HG02852 (cell line): ENCODE data around the gene TM6SF1.
A peak's percentile ranks its signal among the peaks of the same experiment; 100 is the strongest.
"Not testable (repeated sequence)": the region's sequence is repeated elsewhere in the genome, so short reads cannot be mapped to it uniquely, and the experiment has no call there.

Experiments
- ATAC-seq: cut with Tn5 transposase; IDR thresholded peaks from one replicate; pipeline ENCODE4 v1.9.1; 2021; ENCODE audit warnings: mild to moderate bottlenecking, moderate library complexity; ENCODE audit not compliant: unreplicated experiment

The TM6SF1 gene

DNA sequence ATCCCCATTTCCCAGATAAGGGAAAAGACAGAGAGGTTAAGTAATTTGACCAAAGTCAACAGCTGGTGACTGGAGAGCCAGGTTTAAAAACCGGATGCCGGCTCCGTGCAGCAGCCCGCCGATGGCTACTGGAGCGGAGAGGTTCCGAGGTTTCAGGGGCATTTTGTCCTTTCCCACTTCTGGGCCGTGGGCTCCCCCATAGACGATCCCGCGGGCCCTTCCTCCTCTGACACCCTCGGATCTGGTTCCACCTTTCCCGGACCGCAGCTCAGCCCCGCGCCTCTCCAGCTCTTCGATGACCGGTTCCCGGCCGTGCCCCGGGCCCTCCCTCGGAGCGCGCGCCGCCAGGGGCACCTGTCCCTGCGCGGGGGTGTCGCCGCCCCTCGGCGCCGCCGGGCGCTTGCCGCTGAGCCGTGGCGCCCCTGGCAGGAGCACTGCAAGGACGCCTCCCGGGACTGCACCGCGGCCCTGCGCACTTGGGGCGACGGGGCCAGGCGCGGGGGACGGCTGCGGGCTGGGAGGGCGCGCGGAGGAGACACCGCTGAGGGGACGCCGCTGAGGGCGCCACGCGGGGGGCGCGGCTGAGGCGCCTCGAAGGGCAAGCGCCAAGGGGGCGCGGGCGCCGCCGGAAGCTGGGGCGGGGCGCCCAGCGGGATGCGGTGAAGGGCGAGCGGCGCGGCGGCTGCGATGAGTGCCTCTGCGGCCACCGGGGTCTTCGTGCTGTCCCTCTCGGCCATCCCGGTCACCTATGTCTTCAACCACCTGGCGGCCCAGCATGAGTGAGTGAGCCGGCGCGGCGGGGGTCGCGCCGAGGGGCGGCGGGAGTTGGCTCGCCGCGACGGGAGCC, at the start of gene TM6SF1:
Gene TM6SF1 (plus strand): TSS at position 652 of the 847 bp plus-strand sequence. CDS start 36 bp downstream, at position 688.
- peak; percentile 48 for ATAC-seq

DNA sequence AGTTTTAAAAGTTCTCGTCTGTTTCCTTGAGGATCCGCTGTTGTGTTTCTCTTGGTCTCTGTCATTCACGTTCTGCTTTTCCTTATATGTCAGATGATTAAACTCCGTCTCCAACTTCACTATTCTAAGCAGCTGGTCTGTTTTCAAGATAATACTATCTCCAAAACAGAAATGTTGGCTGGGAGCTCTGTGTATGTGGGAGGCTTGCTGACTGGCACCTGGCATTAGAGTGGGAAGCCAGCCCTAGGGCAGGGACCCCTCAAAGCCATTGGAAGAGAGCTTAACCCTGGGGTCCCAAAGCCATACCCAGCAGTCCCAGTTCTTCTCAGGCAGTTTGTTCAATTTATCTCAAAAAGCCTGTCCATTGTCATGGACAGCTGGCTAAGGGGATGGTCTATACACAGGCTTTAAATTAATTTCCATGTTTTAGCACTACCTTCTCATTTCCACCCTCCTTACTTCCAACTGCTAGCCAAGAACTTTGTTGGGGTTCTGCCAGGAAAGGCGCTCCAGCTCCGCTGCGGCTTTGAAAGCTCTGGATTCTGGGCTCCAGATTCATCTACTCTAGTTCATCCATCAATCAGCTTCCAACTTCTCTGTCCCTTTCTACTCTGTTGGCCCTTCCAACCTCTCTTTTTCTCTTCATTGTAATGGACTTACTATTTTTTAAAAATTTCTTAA, 49.6 kb upstream of the TM6SF1 start:
- ATAC-seq: no peak

DNA sequence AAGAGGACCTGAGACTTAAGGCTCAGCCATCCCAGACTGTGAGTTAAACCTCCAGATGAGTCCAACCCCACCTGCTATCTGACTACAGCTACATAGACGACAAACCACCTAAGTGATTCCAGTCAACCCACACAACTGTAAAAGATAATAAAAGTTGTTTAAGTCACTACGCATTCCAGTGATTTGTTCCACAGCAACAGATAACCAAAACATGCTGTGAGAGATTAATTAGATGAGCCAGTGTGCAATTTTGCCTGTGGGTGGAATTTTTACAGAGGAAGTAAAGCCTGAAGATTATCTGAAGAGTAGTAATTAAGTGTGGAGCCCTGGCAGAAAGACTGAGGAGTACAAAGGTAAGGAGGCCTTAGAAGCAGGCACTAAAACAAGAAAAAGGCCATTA, 45.8 kb upstream of the TM6SF1 start:
- ATAC-seq: no peak

DNA sequence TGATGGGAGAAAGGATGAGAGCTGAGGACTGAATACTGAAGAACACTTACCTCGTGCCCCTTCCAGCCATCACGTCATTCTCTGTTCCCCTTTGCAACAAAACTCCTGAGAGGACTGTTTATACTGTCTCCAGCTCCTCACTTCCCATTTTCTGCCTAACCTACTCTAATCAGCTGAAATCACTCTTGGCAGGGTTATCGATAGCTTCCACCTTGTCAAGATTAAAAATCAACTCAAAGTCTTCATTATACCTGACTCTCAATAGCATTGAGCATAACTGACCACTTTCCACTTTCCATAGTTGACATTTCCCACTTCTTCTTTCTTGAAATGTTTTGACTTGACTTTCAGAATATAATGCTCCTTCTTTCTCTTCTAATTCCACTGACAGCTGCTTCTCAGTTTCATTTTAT, 44.7 kb upstream of the TM6SF1 start:
- no peak for ATAC-seq

DNA sequence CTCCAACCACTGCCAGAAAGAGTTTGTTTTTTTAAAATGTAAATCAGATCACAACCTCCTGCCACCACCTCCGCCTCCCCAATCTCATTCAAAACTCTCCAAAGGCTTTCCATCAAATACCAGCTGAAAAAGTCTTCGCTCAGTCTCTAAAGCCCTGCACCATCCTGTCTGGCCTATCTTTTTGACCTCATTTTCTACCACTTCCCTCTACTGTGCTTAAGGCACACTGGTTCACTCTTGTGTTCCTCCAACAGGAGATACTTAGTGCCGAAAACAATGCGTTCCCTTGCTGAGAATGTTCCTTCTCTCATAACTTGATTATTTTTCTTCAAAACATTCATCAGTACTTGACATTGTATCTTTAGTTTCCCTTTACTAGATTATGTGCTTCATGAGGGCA, 43.9 kb upstream of the TM6SF1 start:
- no peak for ATAC-seq

DNA sequence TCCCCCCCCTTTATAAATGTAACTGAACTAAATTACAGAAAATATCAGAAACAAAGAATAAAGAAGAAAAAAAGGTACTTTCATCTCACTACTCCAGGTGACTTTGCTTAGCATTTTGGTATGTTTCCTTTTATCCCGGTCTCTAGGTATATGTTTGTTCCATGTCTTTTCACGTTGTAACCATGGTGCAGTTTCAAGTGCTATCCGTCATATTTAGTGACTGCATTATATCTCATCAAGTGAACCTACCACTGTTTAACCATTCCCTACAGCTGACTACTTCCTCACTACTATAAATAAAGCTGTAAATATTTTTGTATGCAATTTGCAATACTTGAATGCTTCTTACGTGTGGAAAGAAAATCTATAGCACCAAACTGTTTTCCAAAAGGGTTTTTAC, 42.6 kb upstream of the TM6SF1 start:
- ATAC-seq: no peak

DNA sequence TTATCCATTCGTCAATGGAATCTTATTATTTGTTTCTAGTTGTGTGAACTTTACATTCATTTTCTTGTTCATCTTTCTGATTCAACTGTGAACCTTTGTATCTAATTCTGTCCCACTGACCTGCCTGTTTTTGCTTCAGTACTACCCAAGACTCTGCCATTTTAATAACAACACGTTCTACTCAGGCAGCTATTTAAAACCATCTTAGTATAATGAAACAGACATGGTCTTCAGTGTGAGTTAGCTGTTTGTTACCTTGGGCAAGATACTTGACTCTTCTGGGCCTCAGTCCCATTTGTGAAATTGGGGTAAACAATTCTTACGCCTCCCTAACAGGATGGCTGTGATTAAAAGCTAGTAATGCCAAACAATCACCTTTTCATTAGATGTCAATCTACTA, 42.0 kb upstream of the TM6SF1 start:
- ATAC-seq: no peak

DNA sequence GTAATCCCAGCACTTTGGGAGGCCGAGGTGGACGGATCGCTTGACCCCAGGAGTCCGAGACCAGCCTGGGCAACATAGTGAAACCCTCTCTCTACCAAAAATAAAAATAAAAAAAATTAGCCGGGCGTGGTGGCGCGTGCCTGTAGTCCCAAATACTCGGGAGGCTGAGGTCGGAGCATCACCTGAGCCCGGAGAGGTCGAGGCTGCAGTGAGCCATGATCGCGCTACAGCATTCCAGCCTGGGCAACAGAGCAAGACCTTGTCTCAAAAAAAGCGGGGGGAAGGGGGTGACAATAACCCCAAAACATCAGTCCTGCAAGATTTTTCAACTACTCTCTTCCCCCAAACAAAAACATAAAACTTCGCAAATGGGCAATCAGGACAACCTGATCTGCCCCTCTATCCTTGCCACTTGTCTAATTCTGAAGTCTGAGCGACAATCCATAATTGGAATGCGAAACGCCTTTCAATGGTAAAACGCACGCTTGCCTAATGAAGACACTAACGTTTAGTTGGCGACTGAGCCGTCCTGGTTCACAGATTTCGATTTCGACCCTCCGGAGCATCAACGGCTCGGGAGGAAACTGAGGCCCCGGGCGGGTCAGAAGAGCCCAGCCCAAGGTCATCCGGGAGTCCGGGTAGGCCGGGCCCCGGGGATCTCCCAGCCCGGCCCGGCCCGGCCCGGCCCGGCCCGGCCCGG, 41.3 kb upstream of the TM6SF1 start:
- ATAC-seq: no peak

DNA sequence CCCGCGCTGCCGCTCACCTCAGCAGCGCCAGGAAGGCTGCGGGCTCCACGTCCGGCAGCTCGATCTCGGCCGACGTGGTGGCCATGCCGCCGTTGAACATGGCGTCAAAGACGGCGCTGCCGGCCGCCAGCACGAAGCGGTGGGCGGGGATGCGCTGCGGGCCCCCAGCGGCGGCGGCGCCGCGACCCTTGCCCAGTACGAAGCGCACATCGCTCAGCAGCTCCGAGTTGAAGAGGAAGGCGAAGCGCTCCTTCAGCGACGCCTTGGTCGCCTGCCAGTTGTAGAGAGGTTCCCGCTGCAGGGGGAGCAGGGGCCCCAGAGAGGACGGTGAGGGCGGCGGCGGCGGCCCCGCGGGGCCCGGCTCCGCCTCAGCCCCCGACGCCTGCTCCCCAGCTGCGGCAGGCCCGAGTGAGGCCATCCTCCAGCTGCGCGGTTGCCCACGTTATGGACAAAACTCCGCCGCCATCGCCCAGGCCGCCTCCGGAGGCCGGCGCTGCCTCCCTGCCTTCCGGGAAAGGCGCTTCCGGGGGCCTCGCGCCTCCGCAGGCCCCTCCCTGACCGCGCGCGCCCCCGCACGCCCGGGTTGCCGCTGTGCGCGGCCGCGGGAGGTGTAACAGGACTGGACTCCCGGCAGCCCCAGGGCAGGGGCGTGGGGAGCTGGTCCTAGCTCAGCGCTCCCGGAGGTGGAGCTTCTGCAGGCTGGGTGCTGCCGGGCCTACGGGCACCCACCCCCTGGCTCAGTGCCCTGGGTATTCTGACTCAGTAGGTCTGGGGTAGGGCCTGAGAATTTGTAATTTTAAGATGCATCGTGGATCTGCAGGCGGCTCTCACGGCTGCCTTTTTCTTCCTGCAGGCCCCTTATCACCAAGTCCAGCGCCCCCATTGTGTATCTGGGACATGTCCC, 40.5 kb upstream of the TM6SF1 start, which contains the start of gene BTBD1:
Gene BTBD1 (minus strand): TSS at position 519 of the 904 bp plus-strand sequence. CDS start 101 bp downstream, at position 418.
- ATAC-seq: peak; percentile 83

DNA sequence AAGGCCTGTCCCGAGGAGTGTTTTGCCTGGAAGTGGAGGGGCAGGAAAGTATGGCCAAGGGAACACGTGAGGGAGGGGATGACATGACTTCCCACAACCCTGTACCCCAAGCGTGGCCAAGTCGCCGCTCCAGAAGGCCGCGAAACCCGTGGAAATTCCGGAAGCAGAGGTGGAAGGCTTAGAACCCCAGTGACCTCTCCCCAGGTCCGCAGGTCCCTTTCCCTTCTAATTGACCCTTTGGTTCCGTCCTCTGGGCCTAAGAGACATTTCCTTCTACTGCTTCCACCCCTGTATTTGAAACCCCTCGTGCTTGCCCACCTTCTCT, 39.8 kb upstream of the TM6SF1 start:
- no peak for ATAC-seq

DNA sequence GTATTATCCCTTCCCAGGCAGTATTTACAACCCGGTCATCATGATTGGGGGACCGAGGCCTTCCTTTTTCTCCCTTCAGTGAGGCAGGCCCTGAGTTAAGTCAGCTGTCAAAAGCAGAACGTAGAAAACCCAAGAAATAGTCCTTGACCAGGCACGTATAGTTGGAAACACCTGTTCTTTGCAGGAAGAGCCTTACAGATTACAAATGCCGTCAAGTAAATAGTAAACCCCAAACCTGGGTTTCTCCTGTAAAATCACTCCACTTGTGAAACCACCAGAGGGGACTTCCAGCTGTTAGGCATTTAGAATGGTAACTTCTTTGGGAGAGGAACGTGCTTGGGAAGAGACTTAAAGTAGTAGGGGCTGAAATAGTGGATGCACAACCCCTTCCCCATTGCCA, 39.4 kb upstream of the TM6SF1 start:
- no peak for ATAC-seq

DNA sequence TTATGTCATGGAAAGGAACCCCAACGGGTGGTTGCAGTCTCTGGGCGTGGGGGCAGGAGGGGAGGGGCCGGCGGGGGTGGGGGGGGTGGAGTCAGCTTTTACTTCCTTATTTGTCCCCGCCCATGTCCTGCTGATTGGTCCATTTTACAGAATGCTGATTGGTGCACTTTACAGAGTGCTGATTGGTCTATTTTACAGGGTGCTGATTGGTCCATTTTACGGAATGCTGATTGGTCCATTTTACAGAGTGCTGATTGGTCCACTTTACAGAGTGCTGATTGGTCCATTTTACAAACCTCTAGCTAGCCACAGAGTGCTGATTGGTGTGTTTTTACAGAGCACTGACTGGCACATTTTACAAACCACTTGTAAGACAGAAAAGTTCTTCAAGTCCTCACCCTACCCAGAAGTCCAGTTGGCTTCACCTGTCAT, 38.2 kb upstream of the TM6SF1 start:
- not testable (repeated sequence) for ATAC-seq

DNA sequence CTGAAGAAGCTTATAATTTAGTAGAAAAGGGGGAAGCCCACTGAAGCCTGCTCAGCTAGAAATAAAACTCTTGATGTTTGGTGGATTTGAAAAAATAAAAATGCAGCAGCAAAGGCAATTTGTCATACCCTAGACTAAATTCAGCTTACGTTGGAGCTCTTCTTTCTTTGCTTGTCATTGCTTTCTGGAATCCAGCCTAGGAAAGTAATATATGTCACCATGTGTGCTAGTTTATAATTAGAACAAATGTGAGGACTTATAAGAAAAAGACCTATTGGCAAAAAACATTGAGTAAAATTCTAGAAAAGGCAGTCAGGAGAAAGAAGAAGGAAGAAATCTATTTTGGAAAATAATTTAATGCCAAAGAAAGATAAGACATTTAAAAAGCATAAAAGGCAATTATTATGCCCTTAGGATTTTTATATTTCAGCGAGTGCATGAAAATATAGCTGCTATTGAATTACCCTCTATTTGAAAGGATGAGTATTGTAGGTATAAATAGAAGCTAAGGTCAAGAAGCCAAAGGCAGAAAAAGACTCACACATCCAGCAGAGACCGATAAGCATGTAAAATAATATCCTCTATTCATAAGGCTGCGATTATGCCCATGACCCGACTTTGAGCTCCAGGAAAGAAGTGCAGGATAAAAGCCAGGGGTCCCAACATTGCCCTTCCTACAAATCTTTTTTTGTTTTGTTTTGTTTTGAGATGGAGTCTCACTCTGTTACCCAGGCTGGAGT, 29.8 kb upstream of the TM6SF1 start:
- no peak for ATAC-seq

DNA sequence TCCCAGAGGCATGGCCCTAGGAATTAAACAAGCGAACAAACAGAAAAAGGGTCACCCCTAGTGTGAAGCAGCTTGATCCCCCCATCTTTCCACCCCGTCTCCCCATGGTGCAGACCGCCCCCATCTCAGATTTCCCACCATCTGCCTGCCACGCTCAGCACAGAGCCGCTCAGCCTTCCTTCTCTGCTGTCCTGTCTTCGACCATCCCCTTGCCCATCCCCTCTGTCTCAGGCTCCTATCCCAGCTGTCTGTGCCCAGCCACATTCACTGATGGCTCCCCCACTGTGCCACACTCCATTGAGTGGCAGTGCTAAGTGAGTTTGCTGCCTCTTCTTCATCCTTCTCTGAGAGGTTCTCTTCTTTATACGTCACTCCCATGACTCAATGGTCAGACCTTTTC, 28.7 kb upstream of the TM6SF1 start:
- ATAC-seq: no peak

DNA sequence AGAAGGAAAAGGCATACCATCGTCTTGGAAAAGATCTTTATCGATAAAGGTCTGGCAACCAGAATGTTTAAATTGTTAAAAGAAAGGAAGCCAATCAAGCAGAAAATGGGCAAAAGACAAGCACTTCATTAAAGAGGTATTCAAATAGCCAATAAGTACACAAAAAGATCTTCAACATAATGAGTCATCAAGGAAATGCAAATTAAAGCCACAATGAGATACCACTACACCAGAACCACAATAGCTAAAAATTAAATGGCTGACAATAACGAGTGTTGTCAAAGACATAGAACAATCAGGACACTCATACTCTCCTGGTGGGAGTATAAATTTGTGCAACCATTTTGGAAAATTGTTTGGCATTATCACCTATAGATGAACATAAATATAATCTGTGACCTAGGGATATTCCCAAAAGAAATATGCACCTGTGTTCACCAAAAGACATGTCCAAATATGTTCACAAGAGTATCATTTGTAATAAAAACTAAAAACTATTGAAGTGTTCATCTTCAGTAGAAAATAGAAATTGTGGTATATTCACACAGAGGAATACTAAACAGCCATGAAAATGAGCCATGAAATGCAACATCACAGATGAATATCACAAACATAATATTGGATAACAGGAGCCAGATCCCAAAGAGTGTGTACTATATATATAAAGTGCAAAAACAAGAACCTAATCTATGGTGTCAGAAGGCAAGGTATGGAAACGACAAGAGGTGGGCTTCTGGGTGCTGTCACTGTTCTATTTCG, 26.0 kb upstream of the TM6SF1 start:
- no peak for ATAC-seq

DNA sequence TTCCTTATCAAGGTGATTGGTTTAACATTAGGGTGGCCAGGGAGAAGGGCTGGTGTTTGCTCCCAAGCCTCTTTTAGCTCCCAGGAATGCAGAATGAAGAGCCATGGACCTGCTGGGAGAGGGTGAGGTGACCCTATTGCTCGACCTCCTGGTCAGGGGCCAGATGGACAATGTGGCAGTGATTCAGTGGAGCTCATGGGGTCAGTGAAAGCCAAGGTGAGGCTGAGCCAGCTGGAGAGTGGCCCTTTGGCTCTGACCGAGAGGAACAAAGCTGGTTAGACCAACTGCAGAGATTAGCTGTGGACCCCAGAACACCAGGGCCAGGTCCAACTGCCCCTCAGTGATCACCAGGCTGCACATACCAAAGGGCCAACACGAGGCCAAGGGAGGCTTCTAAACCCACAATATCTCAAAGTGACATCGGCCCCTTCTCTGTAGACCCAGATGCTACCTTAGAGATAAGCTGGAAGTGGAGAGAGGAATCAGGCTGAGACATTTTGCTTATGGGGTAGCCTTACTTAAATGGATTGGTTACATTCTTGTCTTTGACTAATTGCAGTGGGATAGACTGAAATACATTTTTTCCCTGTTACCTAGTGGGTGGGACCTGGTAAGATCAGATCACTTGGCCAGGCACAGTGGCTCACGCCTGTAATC, 24.6 kb upstream of the TM6SF1 start:
- no peak for ATAC-seq

DNA sequence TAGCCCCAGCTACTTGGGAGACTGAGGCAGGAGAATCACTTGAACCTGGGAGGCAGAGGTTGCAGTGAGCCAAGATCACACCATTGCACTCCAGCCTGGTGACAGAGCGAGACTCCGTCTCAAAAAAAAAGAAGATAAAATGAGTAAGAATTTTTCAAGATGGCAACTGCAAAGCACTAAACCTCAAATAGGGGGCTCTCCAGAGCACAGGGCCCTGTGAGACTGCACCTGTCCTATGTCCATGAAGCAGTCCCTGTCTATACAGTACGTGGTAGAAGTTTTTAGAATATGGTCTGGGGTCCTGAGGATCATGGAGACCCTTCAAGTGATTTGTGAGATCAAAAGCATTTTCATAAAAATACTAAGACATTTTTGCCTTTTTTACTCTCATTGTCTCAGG, 22.0 kb upstream of the TM6SF1 start:
- not testable (repeated sequence) for ATAC-seq

DNA sequence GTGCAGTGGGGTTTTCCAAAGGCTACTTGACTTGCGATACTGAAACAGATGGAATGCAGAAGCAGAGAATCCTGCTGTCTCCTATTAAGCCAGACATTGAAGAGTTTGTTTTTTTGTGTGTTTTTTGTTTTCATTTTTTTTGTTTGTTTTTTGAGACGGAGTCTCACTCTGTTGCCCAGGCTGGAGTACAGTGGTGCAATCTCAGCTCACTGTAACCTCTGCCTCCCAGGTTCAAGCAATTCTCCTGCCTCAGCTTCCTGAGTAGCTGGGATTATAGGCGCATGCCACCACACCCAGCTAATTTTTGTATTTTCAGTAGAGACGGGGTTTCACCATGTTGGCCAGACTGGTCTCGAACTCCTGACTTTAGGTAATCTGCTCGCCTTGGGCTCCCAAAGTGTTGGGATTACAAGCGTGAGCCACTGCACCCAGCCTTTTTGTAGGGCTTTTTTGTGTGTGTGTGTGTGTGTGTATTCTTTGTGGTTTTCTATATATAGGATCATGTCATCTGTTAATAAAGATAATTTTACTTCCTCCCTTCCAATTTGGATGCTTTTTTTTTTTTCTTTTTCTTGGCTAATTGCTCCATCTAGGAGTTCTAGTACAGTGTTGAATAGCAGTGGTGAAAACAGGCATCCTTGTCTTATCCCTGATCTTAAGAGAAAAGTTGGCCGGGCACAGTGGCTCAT, 21.4 kb upstream of the TM6SF1 start:
- ATAC-seq: not testable (repeated sequence)
